ENCODE results near the gene PRDM16.

PRDM16 gene

DNA sequence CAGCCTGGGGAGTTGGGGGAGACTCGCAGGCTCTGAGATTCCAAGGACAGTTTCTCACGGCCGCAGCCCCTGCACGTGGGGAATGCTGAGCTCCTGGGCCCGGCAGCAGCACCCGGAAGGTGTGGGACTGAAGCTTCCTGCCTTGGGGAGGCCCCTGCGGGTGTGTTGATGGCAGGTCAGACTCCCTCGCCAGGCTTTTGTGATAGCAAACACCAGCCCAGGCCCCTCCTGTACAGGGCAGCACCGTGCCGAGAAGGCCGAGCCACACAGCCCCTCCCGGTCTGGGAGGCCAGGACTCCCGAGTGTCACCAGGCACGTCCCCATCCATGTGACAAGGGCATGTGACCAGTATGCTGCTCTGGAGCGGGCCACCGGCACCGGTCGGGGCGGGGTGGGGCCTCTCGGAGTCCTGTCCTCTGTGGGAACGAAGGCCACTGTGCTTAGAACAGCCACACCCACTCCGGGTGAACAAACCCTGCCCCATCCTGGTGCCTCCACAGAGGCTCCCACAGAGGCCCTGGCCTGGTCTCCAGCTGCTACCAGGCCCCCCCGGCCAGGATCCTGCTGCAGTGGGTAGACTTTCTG is 354.3 kb downstream of the PRDM16 start:
- DNase-seq (ENCODE audit: low spot score) (no peak), FAIRE-seq (no peak)

DNA sequence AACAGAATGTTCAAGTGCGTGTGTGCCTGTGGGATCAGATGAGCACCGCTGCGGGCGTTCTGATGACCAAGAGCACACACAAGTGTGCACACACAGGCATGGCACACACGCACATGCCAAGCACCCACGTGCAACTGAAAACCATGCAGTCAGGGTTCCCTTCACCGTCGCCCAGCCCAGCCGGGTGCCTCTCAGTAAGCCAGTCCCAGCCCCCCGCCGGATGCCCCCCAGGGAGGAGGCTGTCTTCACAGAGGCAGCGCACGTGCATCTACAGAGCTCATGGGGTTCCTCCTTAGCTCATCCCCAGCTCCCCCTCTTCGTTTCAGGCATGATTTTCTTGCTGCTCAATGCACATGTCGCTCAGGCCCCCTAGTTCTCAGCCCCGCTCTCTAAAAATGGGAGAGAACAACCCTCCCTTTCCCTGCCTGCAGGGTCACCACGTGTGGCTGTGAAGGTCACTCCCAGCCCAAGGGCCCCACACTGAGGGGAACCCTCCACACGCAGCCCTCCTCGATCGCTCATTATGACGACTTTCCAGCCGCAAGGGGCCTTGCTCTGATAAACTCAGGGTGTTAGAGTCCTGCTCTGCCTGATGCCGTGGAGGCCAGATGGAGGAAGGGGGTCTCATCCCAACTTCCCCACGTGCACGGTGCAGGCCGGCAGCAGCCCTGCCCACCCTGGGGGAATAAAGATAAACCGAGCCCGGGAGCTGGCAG is 355.1 kb downstream of the PRDM16 start:
- FAIRE-seq (no peak), DNase-seq (ENCODE audit: low spot score) (no peak)

- DNase-seq (ENCODE audit: low spot score) (no peak), FAIRE-seq (no peak)
Measured at GRCh38 chr1:3425486-3426215, 356.6 kb downstream of the PRDM16 start.

DNA sequence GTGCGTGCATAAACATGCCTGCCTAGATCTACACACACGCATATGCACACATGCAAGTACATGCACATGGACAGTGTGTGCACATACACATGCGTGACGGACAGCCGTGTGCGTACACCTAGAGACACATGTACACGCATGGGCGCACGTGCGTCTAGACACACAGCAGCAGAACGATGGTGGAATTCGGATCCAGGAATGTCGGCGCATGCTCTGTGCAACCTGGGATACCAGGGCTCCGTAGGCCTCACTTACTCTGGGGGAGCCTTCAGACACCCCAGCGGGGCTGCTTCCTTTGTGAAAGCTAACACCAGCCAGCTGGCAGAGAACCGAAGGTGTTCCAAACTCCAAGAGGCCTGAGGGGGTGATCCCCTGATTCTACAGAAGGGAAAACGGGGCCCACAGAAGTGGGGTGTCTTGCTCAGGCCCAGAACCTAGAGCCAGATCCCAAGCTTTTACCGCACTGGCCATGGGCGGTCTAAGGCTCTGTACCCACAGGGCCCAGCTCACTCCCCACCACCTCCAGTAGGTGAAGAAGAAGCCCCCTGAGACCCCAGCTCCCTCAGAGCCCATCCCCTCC is 358.0 kb downstream of the PRDM16 start:
- DNase-seq (ENCODE audit: low spot score) (no peak), FAIRE-seq (no peak)

DNA sequence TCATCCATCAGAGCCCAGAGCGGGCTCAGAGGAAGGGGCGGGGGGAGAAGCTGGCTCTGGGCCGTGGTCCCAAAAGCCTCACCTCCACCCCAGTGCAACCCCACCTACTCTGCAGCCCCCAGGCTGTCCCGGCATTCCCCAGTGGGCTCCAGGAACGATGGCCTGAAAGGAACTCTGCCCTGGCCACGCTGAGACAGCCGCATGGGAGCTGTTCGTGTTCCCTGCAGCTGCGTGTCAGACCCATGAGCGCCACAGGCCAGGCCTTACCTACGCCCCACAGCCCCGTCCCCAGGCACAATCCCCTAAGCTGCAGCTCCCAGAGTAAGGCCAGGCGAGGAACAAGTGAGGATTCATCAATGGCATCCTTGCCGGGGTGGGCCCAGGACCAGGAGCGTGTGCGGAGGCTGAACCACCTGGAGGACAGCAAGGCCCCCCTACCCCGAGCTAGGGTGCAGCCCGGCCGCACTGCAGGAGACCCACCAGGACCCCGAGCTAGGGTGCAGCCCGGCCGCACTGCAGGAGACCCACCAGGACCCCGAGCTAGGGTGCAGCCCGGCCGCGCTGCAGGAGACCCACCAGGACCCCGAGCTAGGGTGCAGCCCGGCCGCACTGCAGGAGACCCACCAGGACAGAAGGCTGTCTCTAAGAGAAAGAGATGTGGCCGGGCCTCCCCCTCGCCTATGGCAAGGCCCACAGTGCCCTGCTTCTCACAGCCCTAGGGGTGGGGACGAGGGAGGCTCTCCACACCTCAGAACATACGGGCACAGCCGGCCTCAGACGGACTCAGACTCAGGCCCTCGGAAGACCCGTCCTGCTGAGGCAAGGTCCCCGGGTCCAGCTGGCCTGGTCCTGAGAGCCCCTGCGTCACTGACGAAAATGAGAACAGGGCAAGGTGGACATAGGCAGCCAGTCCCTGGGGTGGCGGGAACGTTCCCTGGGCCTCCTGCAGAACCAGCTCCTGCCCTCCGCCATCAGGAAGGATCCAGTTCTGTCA is 359.0 kb downstream of the PRDM16 start:
- no peak for DNase-seq (ENCODE audit: low spot score)
- FAIRE-seq: no peak

- DNase-seq (ENCODE audit: low spot score) (no peak), FAIRE-seq (no peak)
Measured at GRCh38 chr1:3428899-3429298, 359.9 kb downstream of the PRDM16 start.

- FAIRE-seq (no peak), DNase-seq (ENCODE audit: low spot score) (no peak)
Measured at GRCh38 chr1:3429320-3429719, 360.3 kb downstream of the PRDM16 start.

GRCh38 chr1:3429766-3430165 is 360.8 kb downstream of the PRDM16 start:
- FAIRE-seq (no peak), DNase-seq (ENCODE audit: low spot score) (no peak)

DNA sequence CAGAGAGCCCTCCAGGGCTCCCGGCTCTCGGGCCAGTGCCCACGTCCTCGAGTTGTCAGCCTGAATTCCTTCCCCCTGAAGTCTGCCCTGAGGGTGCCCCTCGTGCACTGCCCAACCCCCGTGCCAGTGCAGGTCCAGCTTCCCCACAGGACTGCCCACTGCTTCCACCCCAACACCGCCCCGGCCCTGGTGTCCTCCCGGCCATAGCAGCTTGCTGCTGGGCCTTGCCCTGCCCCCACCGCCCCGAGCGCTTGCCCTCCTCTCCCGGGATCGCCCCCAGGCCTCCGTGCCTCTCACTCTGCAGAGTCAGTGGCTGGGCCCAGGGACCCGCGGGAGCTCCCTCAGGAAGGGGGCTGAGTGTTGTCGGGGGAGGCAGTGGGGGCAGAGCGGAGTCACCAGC is 361.4 kb downstream of the PRDM16 start:
- DNase-seq (ENCODE audit: low spot score) (no peak), FAIRE-seq (no peak)

DNA sequence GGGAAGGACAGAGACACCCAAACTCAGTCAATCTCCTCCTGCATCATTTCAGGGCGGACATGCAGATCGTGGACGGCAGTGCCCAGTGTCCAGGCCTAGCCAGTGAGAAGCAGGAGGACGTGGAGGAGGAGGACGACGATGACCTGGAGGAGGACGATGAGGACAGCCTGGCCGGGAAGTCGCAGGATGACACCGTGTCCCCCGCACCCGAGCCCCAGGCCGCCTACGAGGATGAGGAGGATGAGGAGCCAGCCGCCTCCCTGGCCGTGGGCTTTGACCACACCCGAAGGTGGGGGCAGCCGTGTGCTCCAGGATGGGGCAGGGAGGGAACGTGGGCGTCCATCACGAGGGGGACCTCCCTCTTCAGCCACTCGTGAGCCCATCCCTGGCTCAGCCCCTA is 361.8 kb downstream of the PRDM16 start:
- FAIRE-seq (no peak), DNase-seq (ENCODE audit: low spot score) (no peak)

DNA sequence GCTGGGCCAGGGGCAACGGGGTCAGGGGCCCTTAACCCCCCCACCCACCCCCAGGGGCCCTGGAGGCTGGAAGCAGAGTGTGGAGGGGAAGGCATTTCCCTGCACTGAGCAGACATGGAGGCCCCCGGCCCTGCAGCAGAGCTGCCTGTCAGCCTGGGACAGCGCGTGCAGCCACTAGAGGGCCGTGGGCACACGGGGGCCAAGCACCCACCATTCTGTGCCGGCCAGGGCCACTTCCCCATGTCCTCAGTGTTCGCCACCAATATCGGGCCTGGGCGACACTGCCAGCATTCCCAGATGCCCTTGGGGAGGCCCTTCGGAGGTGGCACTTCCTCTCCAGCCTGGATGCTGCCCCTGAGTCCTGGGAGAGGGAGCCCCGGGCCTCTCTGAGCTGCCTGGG is 362.3 kb downstream of the PRDM16 start:
- FAIRE-seq (no peak), DNase-seq (ENCODE audit: low spot score) (peak; percentile 23)

DNA sequence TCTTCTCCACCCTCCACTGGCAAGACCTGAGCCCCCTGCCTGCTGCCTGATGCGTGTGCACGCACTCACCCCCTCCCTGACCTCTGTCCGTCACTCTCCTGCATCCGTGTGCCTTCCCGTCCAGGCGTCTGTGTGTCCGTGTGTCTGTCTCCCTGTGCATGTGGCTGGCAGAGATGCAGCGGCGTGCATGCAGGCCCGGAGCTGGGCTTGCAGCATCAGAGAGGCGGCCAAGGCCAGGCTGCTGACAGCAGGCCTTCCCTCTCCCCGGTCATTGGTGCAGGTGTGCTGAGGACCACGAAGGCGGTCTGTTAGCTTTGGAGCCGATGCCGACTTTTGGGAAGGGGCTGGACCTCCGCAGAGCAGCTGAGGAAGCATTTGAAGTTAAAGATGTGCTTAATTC is 362.7 kb downstream of the PRDM16 start:
- FAIRE-seq (no peak), DNase-seq (ENCODE audit: low spot score) (no peak)

DNA sequence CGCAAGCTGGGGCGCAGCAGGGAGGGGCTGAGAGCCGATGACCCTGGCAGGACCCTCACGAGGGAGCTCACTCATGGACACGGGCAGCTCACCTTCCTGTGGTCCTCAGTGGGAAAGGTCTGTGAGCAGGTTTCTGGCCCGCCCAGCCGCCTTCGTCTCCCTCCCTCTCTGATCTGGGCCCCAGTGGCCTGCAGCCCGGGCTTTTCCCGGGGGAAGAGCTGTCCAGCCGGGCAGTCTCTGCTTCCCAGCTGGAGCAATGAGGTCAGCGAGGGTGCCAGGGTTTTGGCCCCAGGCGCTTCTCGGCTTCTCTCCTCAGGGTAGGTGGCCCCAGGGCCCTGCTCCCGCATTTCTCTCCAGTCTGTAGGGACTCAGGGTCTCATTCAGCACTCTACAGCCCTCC is 363.3 kb downstream of the PRDM16 start:
- DNase-seq (ENCODE audit: low spot score): no peak

DNA sequence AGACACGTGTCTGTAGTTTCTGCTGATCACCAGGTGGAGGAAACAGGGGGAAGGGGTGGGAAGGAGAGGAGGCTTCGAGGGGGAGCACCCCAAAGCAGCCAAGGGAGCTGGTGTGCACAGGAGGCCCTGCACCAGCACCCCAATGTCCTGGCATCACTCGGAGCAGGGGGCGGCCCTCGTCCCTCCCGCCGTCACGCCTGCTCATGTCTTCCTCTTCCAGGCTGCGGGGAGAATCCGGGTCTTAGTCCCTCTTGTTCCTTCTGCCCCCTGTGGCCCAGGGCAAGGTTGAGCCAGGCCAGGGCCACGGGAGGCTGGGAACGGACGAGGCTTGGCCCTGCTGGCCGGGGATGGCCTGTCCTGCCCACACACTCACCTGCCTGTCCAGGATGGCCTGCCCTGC is 364.1 kb downstream of the PRDM16 start:
- FAIRE-seq (no peak), DNase-seq (ENCODE audit: low spot score) (no peak)

More for the DNA sequence above, 363.3 kb downstream of the PRDM16 start:
- FAIRE-seq: no peak

DNA sequence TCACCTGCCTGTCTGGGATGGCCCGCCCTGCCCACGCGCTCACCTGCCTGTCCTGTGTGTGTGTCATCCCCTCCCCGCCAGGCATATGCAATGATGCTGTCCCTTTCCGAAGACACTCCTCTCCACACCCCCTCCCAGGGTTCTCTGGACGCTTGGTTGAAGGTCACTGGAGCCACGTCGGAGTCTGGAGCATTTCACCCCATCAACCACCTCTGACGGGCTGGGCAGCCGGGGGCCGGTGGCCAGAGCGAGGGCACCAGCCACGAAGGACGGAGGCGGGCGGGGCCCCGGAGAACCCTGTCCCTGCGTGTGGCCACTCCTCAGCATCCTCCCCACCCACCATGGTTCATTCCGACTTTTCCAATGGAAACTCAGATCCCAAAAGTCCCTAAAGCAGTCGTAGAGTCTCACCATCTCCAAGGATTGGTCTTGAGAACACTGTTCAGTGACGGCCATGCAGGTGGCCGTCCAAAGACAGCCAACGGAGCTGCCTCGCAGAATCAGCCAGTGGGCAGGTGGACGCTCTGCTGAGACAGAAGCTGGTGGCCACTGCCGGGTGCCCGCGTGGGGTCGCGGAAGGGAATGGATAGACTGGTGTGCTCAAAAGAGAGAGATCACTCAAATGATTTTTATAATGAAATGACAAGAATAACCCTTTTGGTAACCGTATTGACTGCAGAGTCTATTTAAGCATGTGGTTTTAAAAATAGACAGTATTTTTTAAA is 364.8 kb downstream of the PRDM16 start:
- FAIRE-seq (no peak), DNase-seq (ENCODE audit: low spot score) (no peak)

GRCh38 chr1:3434406-3435110 is 365.6 kb downstream of the PRDM16 start:
- no peak for DNase-seq (ENCODE audit: low spot score)
- FAIRE-seq: no peak

GRCh38 chr1:3435666-3436065 is 366.7 kb downstream of the PRDM16 start:
- no peak for FAIRE-seq

DNA sequence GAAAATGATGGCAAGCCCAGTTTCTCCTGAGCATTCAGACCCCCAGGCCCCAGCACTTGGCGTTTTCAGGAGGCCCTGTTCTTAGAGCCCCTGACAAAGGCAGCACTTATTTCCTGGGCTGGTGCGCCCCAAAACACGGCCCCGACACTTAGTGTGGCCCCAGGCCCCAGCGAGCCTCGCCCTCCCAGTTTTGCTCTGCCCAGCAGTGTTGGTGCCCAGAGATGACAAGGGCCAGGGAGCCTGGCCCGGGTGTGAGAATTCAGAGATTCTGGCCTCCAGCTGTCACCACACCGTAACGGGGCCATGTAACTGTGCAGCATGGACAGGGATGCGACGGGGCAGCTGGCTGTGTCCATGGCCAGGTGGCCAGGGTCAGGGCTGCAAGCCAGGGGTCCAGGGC is 367.4 kb downstream of the PRDM16 start:
- DNase-seq (ENCODE audit: low spot score) (no peak), FAIRE-seq (no peak)

More at GRCh38 chr1:3435666-3436065, 366.7 kb downstream of the PRDM16 start:
- no peak for DNase-seq (ENCODE audit: low spot score)

DNA sequence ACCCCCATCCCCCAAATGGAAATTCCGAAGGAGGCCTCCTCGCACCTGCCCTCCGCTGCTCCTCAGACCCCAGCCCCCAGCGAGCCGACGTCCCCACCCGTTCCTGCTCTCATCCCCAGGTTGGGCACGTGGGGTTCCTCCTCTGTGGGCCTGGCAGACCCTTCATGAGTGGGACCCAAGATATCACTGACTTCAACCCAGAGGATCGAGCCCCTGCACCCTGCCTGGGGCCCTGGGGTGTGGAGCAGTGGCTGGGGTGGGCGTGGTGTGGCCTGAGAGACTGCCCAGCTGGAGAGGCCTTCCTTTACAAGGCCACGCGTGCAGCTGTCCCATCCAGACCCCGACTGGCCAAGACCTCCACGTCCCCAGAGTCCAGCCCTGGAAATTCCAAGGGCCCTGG is 367.9 kb downstream of the PRDM16 start:
- DNase-seq (ENCODE audit: low spot score) (no peak), FAIRE-seq (no peak)

DNA sequence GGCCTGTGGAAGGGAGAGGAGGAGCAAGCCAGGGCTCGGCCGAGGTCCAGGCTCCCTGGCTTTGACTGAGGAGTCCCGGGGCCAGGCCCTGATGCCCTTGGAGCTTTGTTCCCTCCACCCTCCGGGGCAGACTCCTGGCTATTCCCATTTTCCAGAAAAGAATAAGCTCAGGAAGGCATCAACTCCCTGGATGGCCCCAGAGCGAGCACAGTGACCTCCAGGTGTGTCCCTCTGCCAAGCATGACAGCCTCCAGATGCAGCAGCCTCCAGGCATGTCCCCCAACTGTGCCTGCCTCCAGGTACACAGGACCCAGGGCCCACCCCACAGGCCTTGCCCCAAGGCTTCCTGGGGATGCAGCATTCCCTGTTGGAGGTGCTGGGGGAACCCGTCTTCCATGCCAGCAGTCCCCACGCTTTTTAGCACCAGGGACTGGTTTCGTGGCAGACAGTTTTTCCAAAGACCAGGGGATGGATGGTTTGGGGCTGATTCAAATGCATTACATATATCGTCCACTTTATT is 369.7 kb downstream of the PRDM16 start:
- FAIRE-seq (no peak), DNase-seq (ENCODE audit: low spot score) (no peak)

All from urothelium cell line (cell line).